ENCODE data around the gene GLDC.
"Not testable (repeated sequence)": the region's sequence is repeated elsewhere in the genome, so short reads cannot be mapped to it uniquely, and the experiment has no call there.

Gene GLDC

GRCh38 chr9:6660512-6660911, 15.0 kb upstream of the GLDC start:
- DNase-seq, result no peak

GRCh38 chr9:6658628-6659353, 13.3 kb upstream of the GLDC start:
- no peak for DNase-seq

GRCh38 chr9:6656614-6657300, 11.2 kb upstream of the GLDC start:
- DNase-seq, result no peak

GRCh38 chr9:6655036-6655435, 9.5 kb upstream of the GLDC start:
- DNase-seq, result no peak

- no peak for DNase-seq
Measured at GRCh38 chr9:6646293-6646636, 736 bp upstream of the GLDC start.

- DNase-seq, result not testable (repeated sequence)
Measured at GRCh38 chr9:6645105-6645354, 499 bp downstream of the GLDC start.

GRCh38 chr9:6644346-6645104, 1.0 kb downstream of the GLDC start:
- DNase-seq, result no peak

- no peak for DNase-seq
Measured at GRCh38 chr9:6641961-6642360, 3.6 kb downstream of the GLDC start.

GRCh38 chr9:6641561-6641960, 4.0 kb downstream of the GLDC start:
- no peak for DNase-seq

- no peak for DNase-seq
Measured at GRCh38 chr9:6641056-6641455, 4.5 kb downstream of the GLDC start.

- DNase-seq, result no peak
Measured at GRCh38 chr9:6640268-6641051, 5.1 kb downstream of the GLDC start.

- DNase-seq, result no peak
Measured at GRCh38 chr9:6639622-6640021, 5.9 kb downstream of the GLDC start.

- no peak for DNase-seq
Measured at GRCh38 chr9:6634444-6634843, 11.1 kb downstream of the GLDC start.

- DNase-seq, result no peak
Measured at GRCh38 chr9:6633378-6633777, 12.2 kb downstream of the GLDC start.

GRCh38 chr9:6632516-6633183, 12.9 kb downstream of the GLDC start:
- DNase-seq, result no peak

GRCh38 chr9:6631207-6631512, 14.4 kb downstream of the GLDC start:
- DNase-seq, result no peak

GRCh38 chr9:6630502-6631206, 14.9 kb downstream of the GLDC start:
- no peak for DNase-seq

GRCh38 chr9:6628704-6629103, 16.8 kb downstream of the GLDC start:
- DNase-seq, result no peak

- DNase-seq, result no peak
Measured at GRCh38 chr9:6625363-6625762, 20.2 kb downstream of the GLDC start.

- not testable (repeated sequence) for DNase-seq
Measured at GRCh38 chr9:6622784-6623183, 22.7 kb downstream of the GLDC start.

GRCh38 chr9:6620796-6621195, 24.7 kb downstream of the GLDC start:
- DNase-seq, result no peak

GRCh38 chr9:6620353-6620752, 25.2 kb downstream of the GLDC start:
- no peak for DNase-seq

GRCh38 chr9:6619909-6620308, 25.6 kb downstream of the GLDC start:
- DNase-seq, result no peak
